ENCODE data around the gene MATK. TPM values are rescaled to one million over a fixed set of nuclear protein-coding genes. Genes with fewer than 3 reads are reported as not detected.

The MATK gene
- total RNA-seq (2014; rRNA removed; shearing (Covaris generic)): not detected in 2 replicates

GRCh38 chr19:3785938-3786824, at the start of gene MATK:
MATK (minus strand) TSS chr19:3786381; CDS start chr19:3785135, 1,246 bp downstream.

GRCh38 chr19:3771906-3772455, 14.2 kb downstream of the MATK start, which contains the start of gene RAX2:
RAX2 (minus strand) TSS chr19:3772228; CDS start chr19:3771742, 486 bp downstream.

GRCh38 chr19:3762501-3763459, 23.4 kb downstream of the MATK start, which contains the start of gene MRPL54:
MRPL54 (plus strand) TSS chr19:3762682; CDS start chr19:3762701, 19 bp downstream.

GRCh38 chr19:3761382-3762129, 24.6 kb downstream of the MATK start, which contains the start of gene APBA3:
APBA3 (minus strand) TSS chr19:3761692; CDS start chr19:3760264, 1,428 bp downstream.

Small RNAs within 50 kb of the gene (small RNA-seq; reads per million reads assigned to genes)
- not detected for gene AC005777.1

Other genes starting within 250 kb of the MATK start
- gene TEKTIP1, start 247.2 kb downstream of the MATK start, total RNA-seq (2014; rRNA removed; shearing (Covaris generic)): not detected in 2 replicates
- gene MFSD12, start 228.8 kb downstream of the MATK start, total RNA-seq (2014; rRNA removed; shearing (Covaris generic)): 346 and 438 TPM in 2 replicates
- 260 and 301 TPM in 2 replicates for gene HMG20B, start 213.4 kb downstream of the MATK start, total RNA-seq (2014; rRNA removed; shearing (Covaris generic))
- not detected in 2 replicates for gene GIPC3, start 200.9 kb downstream of the MATK start, total RNA-seq (2014; rRNA removed; shearing (Covaris generic))
- 0.32 and 0.87 TPM in 2 replicates for gene TBXA2R, start 179.5 kb downstream of the MATK start, total RNA-seq (2014; rRNA removed; shearing (Covaris generic))
- 26.7 and 39.1 TPM in 2 replicates for gene CACTIN, start 159.6 kb downstream of the MATK start, total RNA-seq (2014; rRNA removed; shearing (Covaris generic))
- gene PIP5K1C, start 85.9 kb downstream of the MATK start, total RNA-seq (2014; rRNA removed; shearing (Covaris generic)): 9.5 and 11.2 TPM in 2 replicates
- 0.03 TPM in 1 of 2 replicates, not detected in the other for gene TJP3, start 78.0 kb downstream of the MATK start, total RNA-seq (2014; rRNA removed; shearing (Covaris generic))
- gene APBA3, start 24.7 kb downstream of the MATK start, total RNA-seq (2014; rRNA removed; shearing (Covaris generic)): 16.6 and 26.4 TPM in 2 replicates
- 135 and 152 TPM in 2 replicates for gene MRPL54, start 23.7 kb downstream of the MATK start, total RNA-seq (2014; rRNA removed; shearing (Covaris generic))
- not detected in 2 replicates for gene RAX2, start 14.2 kb downstream of the MATK start, total RNA-seq (2014; rRNA removed; shearing (Covaris generic))
- not detected in 2 replicates for gene ZFR2, start 82.7 kb upstream of the MATK start, total RNA-seq (2014; rRNA removed; shearing (Covaris generic))
- gene ATCAY, start 94.3 kb upstream of the MATK start, total RNA-seq (2014; rRNA removed; shearing (Covaris generic)): not detected in 2 replicates
- gene NMRK2, start 146.7 kb upstream of the MATK start, total RNA-seq (2014; rRNA removed; shearing (Covaris generic)): not detected in 2 replicates
- 124 and 126 TPM in 2 replicates for gene DAPK3, start 184.7 kb upstream of the MATK start, total RNA-seq (2014; rRNA removed; shearing (Covaris generic))
- gene EEF2, start 199.1 kb upstream of the MATK start, total RNA-seq (2014; rRNA removed; shearing (Covaris generic)): 2,078 and 2,088 TPM in 2 replicates
- 17.6 and 22.6 TPM in 2 replicates for gene PIAS4, start 221.4 kb upstream of the MATK start, total RNA-seq (2014; rRNA removed; shearing (Covaris generic))

Measured in A375 (cell line).